Right kidney (tissue), 9 donors: ENCODE measurements around the gene ALDH3B1.
"Not testable (repeated sequence)": the region's sequence is repeated elsewhere in the genome, so short reads cannot be mapped to it uniquely, and the experiment has no call there.

Source experiments
- DNase-seq: peaks from one replicate; pipeline ENCODE4 v3.0.0-alpha.2; 2016
- long read RNA-seq, 8 donors: transcript quantifications; one replicate each; lab custom pipeline, GENCODE V29; 2026

Gene ALDH3B1
- long read RNA-seq, donor 1, result 0 reads
- long read RNA-seq, donor 2, result 0 reads
- long read RNA-seq, donor 3, result 0 reads
- long read RNA-seq, donor 4, result 0 reads
- long read RNA-seq, donor 5, result 0 reads
- long read RNA-seq, donor 6, result 0 reads
- long read RNA-seq, donor 7, partial matches to known transcripts, result 0 of 1 reads
- long read RNA-seq, donor 7, other reads (novel, unspliced or antisense), result 0 of 1 reads
- long read RNA-seq, donor 8, result 0 reads

GRCh38 chr11:68010090-68011041, at the start of gene ALDH3B1:
Gene ALDH3B1, plus strand, starts transcription at chr11:68010327. Its CDS starts 4,971 bp downstream, at chr11:68015298.
- peak; percentile 53 for DNase-seq

DNA sequence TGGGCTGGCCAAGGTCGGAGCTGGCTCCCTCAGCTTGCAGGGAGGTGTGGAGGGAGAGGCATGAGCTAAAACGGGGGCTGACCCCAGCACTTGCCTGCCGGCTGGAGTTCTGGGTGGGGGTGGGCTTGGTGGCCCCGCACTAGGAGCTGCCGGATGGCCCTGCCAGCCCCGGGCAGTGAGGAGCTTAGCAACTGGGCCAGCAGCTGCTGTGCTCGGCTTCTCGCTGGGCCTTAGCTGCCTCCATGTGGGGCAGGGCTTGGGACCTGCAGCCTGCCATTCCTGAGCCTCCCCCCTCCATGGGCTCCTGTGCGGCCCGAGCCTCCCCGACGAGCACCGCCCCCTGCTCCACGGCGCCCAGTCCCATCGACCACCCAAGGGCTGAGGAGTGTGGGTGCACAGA, 46.9 kb upstream of the ALDH3B1 start:
- DNase-seq, result not testable (repeated sequence)

- not testable (repeated sequence) for DNase-seq
Observed at GRCh38 chr11:67963879-67964278, 46.2 kb upstream of the ALDH3B1 start.

- DNase-seq, result not testable (repeated sequence)
Observed at GRCh38 chr11:67964746-67965145, 45.4 kb upstream of the ALDH3B1 start.

- DNase-seq, result not testable (repeated sequence)
Observed at GRCh38 chr11:67965830-67966348, 44.2 kb upstream of the ALDH3B1 start.

GRCh38 chr11:67974746-67975145, 35.4 kb upstream of the ALDH3B1 start:
- DNase-seq, result not testable (repeated sequence)

GRCh38 chr11:67978766-67979418, 31.2 kb upstream of the ALDH3B1 start:
- DNase-seq, result not testable (repeated sequence)

- not testable (repeated sequence) for DNase-seq
Observed at GRCh38 chr11:67981226-67981625, 28.9 kb upstream of the ALDH3B1 start.

DNA sequence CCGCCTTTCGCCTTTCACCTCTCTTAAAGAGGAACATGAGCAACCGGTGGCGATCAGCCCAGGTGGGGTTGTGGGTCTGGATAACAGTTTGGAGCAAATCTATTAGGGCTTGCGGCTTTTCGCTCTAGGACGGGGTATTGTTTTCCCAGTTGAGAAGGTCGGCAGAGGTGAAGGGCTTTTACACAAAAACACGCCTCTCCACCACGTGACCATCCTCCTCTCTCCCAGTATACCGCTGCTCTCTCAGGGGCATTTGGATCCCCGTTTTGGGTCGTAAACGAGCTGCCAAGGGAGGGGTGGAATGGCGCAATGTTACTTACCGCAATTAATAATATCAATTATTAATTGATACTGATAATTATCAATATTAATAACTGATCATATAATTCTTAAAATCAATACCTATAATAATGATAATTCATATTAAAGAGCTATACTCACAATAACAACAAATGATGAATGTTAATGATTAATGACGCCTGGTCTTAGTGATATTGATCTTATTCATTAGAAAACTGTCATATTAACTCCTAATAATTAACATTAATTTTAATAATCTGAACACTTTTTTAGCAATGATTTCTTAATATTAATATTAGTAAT, 27.8 kb upstream of the ALDH3B1 start:
- DNase-seq, result not testable (repeated sequence)

DNA sequence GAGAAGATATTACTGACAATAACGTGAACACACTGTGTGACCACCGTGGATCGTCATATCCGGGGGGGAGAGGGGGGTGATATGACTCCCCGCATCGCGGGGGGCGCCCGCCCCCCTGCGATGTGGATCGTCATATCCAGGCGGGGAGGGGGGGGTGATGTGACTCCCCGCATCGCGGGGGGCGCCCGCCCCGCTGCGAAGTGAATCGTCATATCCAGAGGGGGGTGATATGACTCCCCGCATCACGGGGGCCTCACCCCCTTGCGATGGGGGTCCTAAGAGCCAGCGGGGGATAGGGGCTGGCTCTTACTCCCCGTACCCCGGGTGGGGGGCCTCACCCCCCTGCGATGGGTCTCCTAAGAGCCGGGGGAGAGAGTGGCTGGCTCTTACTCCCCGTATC, 26.2 kb upstream of the ALDH3B1 start:
- no peak for DNase-seq

DNA sequence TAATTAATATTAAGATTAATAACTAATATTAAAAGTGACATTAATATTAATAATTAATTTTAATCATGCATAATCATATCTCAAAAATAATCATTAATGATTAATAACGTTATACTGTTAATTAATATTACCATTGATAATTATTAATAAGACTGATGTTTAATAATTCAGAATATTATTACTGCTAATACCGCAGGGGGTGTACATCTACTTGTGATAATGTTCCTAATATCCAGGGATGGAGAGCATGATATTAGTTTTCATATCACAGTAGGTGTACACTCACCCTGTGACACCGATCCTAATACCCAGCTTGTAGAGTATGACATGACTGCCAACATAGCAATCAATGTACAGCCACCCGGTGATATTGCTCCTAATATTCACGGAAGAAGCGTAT, 24.8 kb upstream of the ALDH3B1 start:
- not testable (repeated sequence) for DNase-seq

DNA sequence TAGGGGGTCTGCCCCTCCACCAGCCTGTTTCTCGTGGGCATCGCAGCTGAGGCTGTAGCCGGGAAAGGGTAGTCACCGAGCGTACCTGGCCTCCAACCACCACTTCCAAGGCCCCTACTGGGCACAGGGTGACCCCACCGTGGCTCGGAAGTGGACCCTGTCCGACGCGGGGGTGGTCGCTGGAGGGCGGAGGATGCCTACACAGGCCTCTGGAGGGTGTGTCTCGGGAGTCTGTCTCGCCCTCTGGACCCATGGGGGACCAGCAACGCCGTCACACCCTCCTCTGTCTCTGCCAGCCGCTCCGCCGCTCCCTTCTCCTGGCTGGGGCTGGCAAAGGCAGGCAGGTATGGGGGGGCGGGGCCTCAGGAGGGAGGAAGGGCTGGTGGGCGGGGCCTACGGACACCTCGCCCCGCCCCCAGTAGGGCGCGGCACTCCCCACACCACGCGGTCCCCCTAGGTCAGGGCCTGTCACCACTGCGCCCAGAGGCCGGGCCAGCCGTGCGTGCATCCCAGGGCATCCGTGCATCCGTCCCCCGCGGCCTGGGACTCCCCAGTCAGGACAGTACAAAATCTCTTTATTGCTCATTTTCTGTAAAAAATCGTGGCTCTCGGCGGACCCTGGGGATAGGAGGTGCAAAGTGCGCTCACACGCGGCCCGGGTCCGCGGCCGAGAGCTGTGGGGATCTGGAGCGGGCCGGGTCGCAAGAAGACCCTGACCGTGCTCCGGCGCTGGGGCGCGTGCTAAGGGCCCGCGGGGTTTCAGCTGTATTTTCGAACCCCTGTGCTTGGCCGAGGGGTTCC, 19.4 kb upstream of the ALDH3B1 start:
- DNase-seq, result peak; percentile 55

- not testable (repeated sequence) for DNase-seq
Observed at GRCh38 chr11:67991347-67992121, 18.6 kb upstream of the ALDH3B1 start.

GRCh38 chr11:67993821-67994220, 16.3 kb upstream of the ALDH3B1 start:
- DNase-seq, result peak; percentile 47

- not testable (repeated sequence) for DNase-seq
Observed at GRCh38 chr11:67994387-67994786, 15.7 kb upstream of the ALDH3B1 start.

DNA sequence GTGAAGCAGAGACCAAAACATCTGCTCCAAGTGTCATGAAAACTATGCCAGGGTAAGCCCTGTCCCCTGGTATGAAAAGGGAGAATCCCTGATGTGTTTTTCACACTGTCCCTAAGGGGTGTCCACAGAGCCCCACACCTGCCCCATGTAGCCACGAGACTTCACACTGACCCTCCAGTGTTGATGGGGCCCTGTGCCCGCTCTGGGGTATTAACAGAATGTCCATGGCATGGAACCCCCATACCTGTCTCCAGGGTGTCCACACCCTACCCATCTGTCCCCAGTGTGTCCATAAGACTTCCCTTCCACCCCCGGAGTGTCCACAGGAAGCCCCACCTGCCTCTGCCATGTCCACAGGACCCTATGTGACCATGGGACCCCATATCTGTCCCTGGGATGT, 15.0 kb upstream of the ALDH3B1 start:
- DNase-seq, result not testable (repeated sequence)

- DNase-seq, result not testable (repeated sequence)
Observed at GRCh38 chr11:67995579-67995978, 14.5 kb upstream of the ALDH3B1 start.

GRCh38 chr11:67996051-67996450, 14.1 kb upstream of the ALDH3B1 start:
- no peak for DNase-seq

- DNase-seq, result peak; percentile 64
Observed at GRCh38 chr11:67996622-67997474, 13.3 kb upstream of the ALDH3B1 start.
